ENCODE results near the gene OR10R2. TPM values are rescaled to one million over a fixed set of nuclear protein-coding genes. Genes with fewer than 3 reads are reported as not detected.

OR10R2 gene
- total and polyA plus RNA-seq, 9 donors: 0.70 TPM; not detected in 8

DNA sequence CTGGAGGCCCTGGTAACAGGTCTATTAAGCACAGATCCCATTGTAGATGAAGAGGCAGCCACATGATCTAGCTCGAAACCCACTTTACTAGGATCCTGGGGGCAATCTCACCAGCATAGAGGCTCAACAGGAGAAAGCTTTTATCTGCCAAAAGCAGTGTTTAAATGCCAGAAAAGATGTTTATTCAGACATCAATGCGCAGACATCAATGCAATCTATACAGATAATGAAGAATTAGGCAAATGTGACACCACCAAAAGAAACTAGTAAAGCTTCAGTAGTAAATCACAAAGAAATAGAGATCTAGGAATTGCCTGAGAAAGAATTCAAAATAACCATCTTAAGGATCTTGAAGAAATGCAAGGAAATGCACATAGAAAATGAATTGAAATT, 49.6 kb downstream of the OR10R2 start:
- WGBS (ENCODE audit: insufficient coverage): no CpG with 5 or more reads among the region's 2 CpGs
- H3K4me3 ChIP-seq (ENCODE audit: low read length): no peak overlapping the region
- no peaks in the 10 kb centered on the region for H3K36me3 ChIP-seq (ENCODE audit: control insufficient read depth, insufficient read depth, low read length)
- DNase-seq: no peak
- H3K27ac ChIP-seq (ENCODE audit: low read length): no peak overlapping the region
- H3K4me1 ChIP-seq (ENCODE audit: control insufficient read depth, insufficient read depth, low read length): no peaks in the 10 kb centered on the region
- H3K27me3 ChIP-seq (ENCODE audit: control insufficient read depth, insufficient read depth, low read length): no peaks in the 10 kb centered on the region
- H3K9me3 ChIP-seq (replicated peaks; ENCODE audit: control insufficient read depth, low read depth, low read length): peaks cover 3% of the 10 kb centered on the region

DNA sequence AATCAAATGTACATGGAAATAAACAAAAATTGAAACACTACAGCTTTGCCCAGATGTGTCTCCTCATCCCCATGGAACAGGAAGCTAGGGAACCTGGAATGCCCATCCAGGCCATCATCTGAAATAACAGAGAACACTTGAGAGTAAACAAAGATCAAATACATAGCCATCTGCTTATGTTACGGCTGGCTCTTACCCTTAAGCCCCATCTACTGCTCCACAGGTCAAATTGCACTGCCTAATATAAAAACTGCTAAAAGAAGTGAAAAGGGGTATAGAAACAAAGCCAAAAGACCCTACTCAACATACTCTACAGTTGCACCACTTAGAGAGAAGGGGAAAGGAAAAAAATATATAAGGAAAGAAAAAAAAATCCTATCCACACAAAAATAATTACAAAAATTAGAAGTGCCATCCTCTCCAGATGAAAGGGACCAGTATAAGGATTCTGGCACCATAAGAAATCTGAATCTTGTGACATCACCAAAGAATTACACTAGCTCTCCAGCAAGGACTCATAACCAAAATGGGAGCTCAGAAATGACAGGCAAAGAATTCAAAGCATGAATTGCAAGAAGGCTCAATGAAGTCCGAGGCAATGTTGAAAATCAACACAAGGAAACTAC, 55.3 kb downstream of the OR10R2 start:
- no peaks in the 10 kb centered on the region for H3K9me3 ChIP-seq (replicated peaks; ENCODE audit: control insufficient read depth, low read depth, low read length)
- WGBS (ENCODE audit: insufficient coverage): no CpG with 5 or more reads among the region's 2 CpGs
- DNase-seq: no peak
- no peaks in the 10 kb centered on the region for H3K36me3 ChIP-seq (ENCODE audit: control insufficient read depth, insufficient read depth, low read length)
- no peaks in the 10 kb centered on the region for H3K4me1 ChIP-seq (ENCODE audit: control insufficient read depth, insufficient read depth, low read length)
- H3K4me3 ChIP-seq (ENCODE audit: low read length): no peak overlapping the region
- no peaks in the 10 kb centered on the region for H3K27me3 ChIP-seq (ENCODE audit: control insufficient read depth, insufficient read depth, low read length)
- H3K27ac ChIP-seq (ENCODE audit: low read length): no peak overlapping the region

Other genes with a start within 250 kb of the OR10R2 start
- 0.04 TPM for gene CD1A, start 217.8 kb upstream of the OR10R2 start, total RNA-seq
- under 1 TPM in 3 of 8 donors, not detected in 5; 0.07 to 0.28 (median 0.25) TPM for gene CD1A, start 217.8 kb upstream of the OR10R2 start, polyA plus RNA-seq (ENCODE audit: insufficient read depth in 1 of 8, insufficient read length in 8 of 8, low replicate concordance in 1 of 8)
- gene CD1C, start 182.3 kb upstream of the OR10R2 start, total RNA-seq: 1.1 TPM
- 1 to 10 TPM in 3 of 8 donors, under 1 TPM in 5; 0.47 to 1.6 (median 0.95) TPM for gene CD1C, start 182.3 kb upstream of the OR10R2 start, polyA plus RNA-seq (ENCODE audit: insufficient read depth in 1 of 8, insufficient read length in 8 of 8, low replicate concordance in 1 of 8)
- gene CD1B, start 140.7 kb upstream of the OR10R2 start, total RNA-seq: 0.09 TPM
- gene CD1B, start 140.7 kb upstream of the OR10R2 start, polyA plus RNA-seq (ENCODE audit: insufficient read depth in 1 of 8, insufficient read length in 8 of 8, low replicate concordance in 1 of 8): not detected
- 0.18 TPM for gene CD1E, start 118.3 kb upstream of the OR10R2 start, total RNA-seq
- under 1 TPM in 5 of 8 donors, not detected in 3; 0.10 to 0.24 (median 0.16) TPM for gene CD1E, start 118.3 kb upstream of the OR10R2 start, polyA plus RNA-seq (ENCODE audit: insufficient read depth in 1 of 8, insufficient read length in 8 of 8, low replicate concordance in 1 of 8)
- gene OR10T2, start 72.8 kb upstream of the OR10R2 start, total RNA-seq: not detected
- not detected for gene OR10T2, start 72.8 kb upstream of the OR10R2 start, polyA plus RNA-seq (ENCODE audit: insufficient read depth in 1 of 8, insufficient read length in 8 of 8, low replicate concordance in 1 of 8)
- gene OR10K2, start 46.0 kb upstream of the OR10R2 start, total RNA-seq: not detected
- under 1 TPM in 1 of 8 donors, not detected in 7; 0.31 TPM for gene OR10K2, start 46.0 kb upstream of the OR10R2 start, polyA plus RNA-seq (ENCODE audit: insufficient read depth in 1 of 8, insufficient read length in 8 of 8, low replicate concordance in 1 of 8)
- gene OR10K1, start 10.4 kb upstream of the OR10R2 start, total RNA-seq: not detected
- under 1 TPM in 3 of 8 donors, not detected in 5; 0.03 to 0.10 (median 0.04) TPM for gene OR10K1, start 10.4 kb upstream of the OR10R2 start, polyA plus RNA-seq (ENCODE audit: insufficient read depth in 1 of 8, insufficient read length in 8 of 8, low replicate concordance in 1 of 8)
- gene OR6Y1, start 82.2 kb downstream of the OR10R2 start, total RNA-seq: not detected
- gene OR6Y1, start 82.2 kb downstream of the OR10R2 start, polyA plus RNA-seq (ENCODE audit: insufficient read depth in 1 of 8, insufficient read length in 8 of 8, low replicate concordance in 1 of 8): not detected
- not detected for gene OR6P1, start 98.4 kb downstream of the OR10R2 start, total RNA-seq
- gene OR6P1, start 98.4 kb downstream of the OR10R2 start, polyA plus RNA-seq (ENCODE audit: insufficient read depth in 1 of 8, insufficient read length in 8 of 8, low replicate concordance in 1 of 8): not detected
- not detected for gene OR10X1, start 107.7 kb downstream of the OR10R2 start, total RNA-seq
- gene OR10X1, start 107.7 kb downstream of the OR10R2 start, polyA plus RNA-seq (ENCODE audit: insufficient read depth in 1 of 8, insufficient read length in 8 of 8, low replicate concordance in 1 of 8): not detected
- not detected for gene OR10Z1, start 133.0 kb downstream of the OR10R2 start, total RNA-seq
- under 1 TPM in 5 of 8 donors, not detected in 3; 0.04 to 0.14 (median 0.09) TPM for gene OR10Z1, start 133.0 kb downstream of the OR10R2 start, polyA plus RNA-seq (ENCODE audit: insufficient read depth in 1 of 8, insufficient read length in 8 of 8, low replicate concordance in 1 of 8)
- gene SPTA1, start 214.5 kb downstream of the OR10R2 start, total RNA-seq: 1.2 TPM
- 1 to 10 TPM in 7 of 8 donors, under 1 TPM in 1; 0.99 to 5.6 (median 2.7) TPM for gene SPTA1, start 214.5 kb downstream of the OR10R2 start, polyA plus RNA-seq (ENCODE audit: insufficient read depth in 1 of 8, insufficient read length in 8 of 8, low replicate concordance in 1 of 8)
- gene OR6K2, start 228.4 kb downstream of the OR10R2 start, total RNA-seq: not detected
- gene OR6K2, start 228.4 kb downstream of the OR10R2 start, polyA plus RNA-seq (ENCODE audit: insufficient read depth in 1 of 8, insufficient read length in 8 of 8, low replicate concordance in 1 of 8): not detected
- gene OR6K3, start 248.5 kb downstream of the OR10R2 start, total RNA-seq: not detected
- not detected for gene OR6K3, start 248.5 kb downstream of the OR10R2 start, polyA plus RNA-seq (ENCODE audit: insufficient read depth in 1 of 8, insufficient read length in 8 of 8, low replicate concordance in 1 of 8)